ENCODE results near the gene ASTN1. TPM values are rescaled to one million over a fixed set of nuclear protein-coding genes. Genes with fewer than 3 reads are reported as not detected.

Gene ASTN1
- total and polyA plus RNA-seq, 2 experiments from 2014 or later = 9.3 to 34.2 TPM

- no peaks in the 10 kb centered on the region for H3K36me3 ChIP-seq
- DNase-seq (ENCODE audit: low read depth in 1 of 2, low spot score in 1 of 2) = peak; percentile 6 to 22
- no peaks in the 10 kb centered on the region for H3K9me3 ChIP-seq (ENCODE audit: low read depth)
- TF ChIP-seq CTCF (IDR thresholded peaks at IDR 0.05; ENCODE audit: low read depth, low read length) = no peak
- no peaks in the 10 kb centered on the region for H3K27me3 ChIP-seq
- no peak overlapping the region for H3K4me3 ChIP-seq
- H3K27ac ChIP-seq = peak overlapping the region; percentile 72
- peaks cover 16% of the 10 kb centered on the region for H3K4me1 ChIP-seq (ENCODE audit: low read depth)
Measured at GRCh38 chr1:176932114-176933104, 232.1 kb downstream of the ASTN1 start.

- Histone ChIP-seq H3K36me3 (no peaks in the 10 kb centered on the region), H3K27ac (peak overlapping the region; percentile 72), H3K9me3 (ENCODE audit: low read depth) (no peaks in the 10 kb centered on the region), H3K27me3 (no peaks in the 10 kb centered on the region), H3K4me3 (no peak overlapping the region), H3K4me1 (ENCODE audit: low read depth) (peaks cover 16% of the 10 kb centered on the region)
- DNase-seq (ENCODE audit: low read depth in 1 of 2, low spot score in 1 of 2) = no peak
- no peak for TF ChIP-seq CTCF (IDR thresholded peaks at IDR 0.05; ENCODE audit: low read depth, low read length)
Measured at GRCh38 chr1:176931526-176931925, 233.0 kb downstream of the ASTN1 start.

- no peak overlapping the region for H3K4me3 ChIP-seq
- H3K27me3 ChIP-seq = no peaks in the 10 kb centered on the region
- H3K36me3 ChIP-seq = no peaks in the 10 kb centered on the region
- no peak for DNase-seq (ENCODE audit: low read depth in 1 of 2, low spot score in 1 of 2)
- H3K4me1 ChIP-seq (ENCODE audit: low read depth) = peaks cover under 1% of the 10 kb centered on the region
- no peak overlapping the region for H3K27ac ChIP-seq
- no peak for TF ChIP-seq CTCF (IDR thresholded peaks at IDR 0.05; ENCODE audit: low read depth, low read length)
- H3K9me3 ChIP-seq (ENCODE audit: low read depth) = no peaks in the 10 kb centered on the region
Measured at GRCh38 chr1:176926330-176927086, 238.0 kb downstream of the ASTN1 start.

- no peak overlapping the region for H3K4me3 ChIP-seq
- TF ChIP-seq CTCF (IDR thresholded peaks at IDR 0.05; ENCODE audit: low read depth, low read length) = no peak
- no peaks in the 10 kb centered on the region for H3K27me3 ChIP-seq
- no peak for DNase-seq (ENCODE audit: low read depth in 1 of 2, low spot score in 1 of 2)
- no peaks in the 10 kb centered on the region for H3K4me1 ChIP-seq (ENCODE audit: low read depth)
- H3K27ac ChIP-seq = no peak overlapping the region
- H3K9me3 ChIP-seq (ENCODE audit: low read depth) = no peaks in the 10 kb centered on the region
- H3K36me3 ChIP-seq = no peaks in the 10 kb centered on the region
Measured at GRCh38 chr1:176925223-176925622, 239.3 kb downstream of the ASTN1 start.

- no peaks in the 10 kb centered on the region for H3K27me3 ChIP-seq
- no peak for DNase-seq (ENCODE audit: low read depth in 1 of 2, low spot score in 1 of 2)
- H3K36me3 ChIP-seq = no peaks in the 10 kb centered on the region
- TF ChIP-seq CTCF (IDR thresholded peaks at IDR 0.05; ENCODE audit: low read depth, low read length) = no peak
- H3K4me1 ChIP-seq (ENCODE audit: low read depth) = no peaks in the 10 kb centered on the region
- H3K4me3 ChIP-seq = no peak overlapping the region
- H3K27ac ChIP-seq = no peak overlapping the region
- no peaks in the 10 kb centered on the region for H3K9me3 ChIP-seq (ENCODE audit: low read depth)
Measured at GRCh38 chr1:176923283-176923682, 241.2 kb downstream of the ASTN1 start.

Data from cardiac muscle cell (in vitro differentiated cells and primary cell).